NB4 (cell line): ENCODE measurements around the gene CD96.

Source experiments
- POLR2A ChIP-seq: IDR thresholded peaks from 2 replicates; pipeline ENCODE4 v1.6.1; 2011; ENCODE audit warnings: mild to moderate bottlenecking; ENCODE audit not compliant: insufficient read length; ENCODE audit errors: extremely low read depth
- TF ChIP-seq, protein P1 (sequence below): IDR thresholded peaks from one replicate; pipeline ENCODE4 v1.5.1; 2012; ENCODE audit warnings: low read depth, low read length

DNA sequence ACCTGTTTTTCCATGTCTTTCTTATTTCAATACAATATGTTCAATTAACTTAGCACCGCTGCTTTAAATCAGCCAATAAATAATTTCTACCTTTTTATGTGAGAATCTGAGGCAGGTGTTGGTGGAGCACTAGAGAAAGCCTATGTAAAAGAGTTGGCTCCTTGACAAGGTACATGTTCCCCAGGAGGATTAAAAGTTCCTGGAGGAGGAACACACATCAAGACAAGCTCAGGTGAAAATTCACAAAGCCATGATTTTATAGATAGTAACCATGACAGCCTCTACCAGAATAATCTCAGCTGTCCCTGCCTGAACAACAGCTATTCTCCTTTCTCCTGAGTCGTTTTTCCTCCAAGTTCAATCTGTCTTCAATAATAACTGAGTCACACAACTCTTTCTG lies 56.6 kb downstream of the CD96 start:
- no peak for TF ChIP-seq POLR2A
- TF ChIP-seq, protein P1, sequence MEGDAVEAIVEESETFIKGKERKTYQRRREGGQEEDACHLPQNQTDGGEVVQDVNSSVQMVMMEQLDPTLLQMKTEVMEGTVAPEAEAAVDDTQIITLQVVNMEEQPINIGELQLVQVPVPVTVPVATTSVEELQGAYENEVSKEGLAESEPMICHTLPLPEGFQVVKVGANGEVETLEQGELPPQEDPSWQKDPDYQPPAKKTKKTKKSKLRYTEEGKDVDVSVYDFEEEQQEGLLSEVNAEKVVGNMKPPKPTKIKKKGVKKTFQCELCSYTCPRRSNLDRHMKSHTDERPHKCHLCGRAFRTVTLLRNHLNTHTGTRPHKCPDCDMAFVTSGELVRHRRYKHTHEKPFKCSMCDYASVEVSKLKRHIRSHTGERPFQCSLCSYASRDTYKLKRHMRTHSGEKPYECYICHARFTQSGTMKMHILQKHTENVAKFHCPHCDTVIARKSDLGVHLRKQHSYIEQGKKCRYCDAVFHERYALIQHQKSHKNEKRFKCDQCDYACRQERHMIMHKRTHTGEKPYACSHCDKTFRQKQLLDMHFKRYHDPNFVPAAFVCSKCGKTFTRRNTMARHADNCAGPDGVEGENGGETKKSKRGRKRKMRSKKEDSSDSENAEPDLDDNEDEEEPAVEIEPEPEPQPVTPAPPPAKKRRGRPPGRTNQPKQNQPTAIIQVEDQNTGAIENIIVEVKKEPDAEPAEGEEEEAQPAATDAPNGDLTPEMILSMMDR: no peak
